Right lung (tissue), 5 donors: ENCODE data around the gene CFAP46. TPM values are rescaled to one million over a fixed set of nuclear protein-coding genes. Genes with fewer than 3 reads are reported as not detected.
A peak's percentile ranks its signal among the peaks of the same experiment; 100 is the strongest.
"Not testable (repeated sequence)": the region's sequence is repeated elsewhere in the genome, so short reads cannot be mapped to it uniquely, and the experiment has no call there.

ENCODE experiments used
- DNase-seq, 2 donors: peaks; one replicate each; pipeline ENCODE4 v3.0.0-alpha.2; 2013
- polyA plus RNA-seq, 5 donors: library from polyadenylated mRNA; unstranded; fragments of 120-200 nt; gene quantifications; one replicate each; pipeline versions ENCODE4 v1.2.1 to v1.2.3, GENCODE V29; 2013; ENCODE audit warnings: inconsistent platforms in 1 of 5, low replicate concordance in 1 of 5; ENCODE audit not compliant: insufficient read length in 5 of 5, insufficient read depth in 1 of 5

CFAP46 gene
- polyA plus RNA-seq, 5 donors, result 2.3 to 5.2 (median 3.8) TPM

DNA sequence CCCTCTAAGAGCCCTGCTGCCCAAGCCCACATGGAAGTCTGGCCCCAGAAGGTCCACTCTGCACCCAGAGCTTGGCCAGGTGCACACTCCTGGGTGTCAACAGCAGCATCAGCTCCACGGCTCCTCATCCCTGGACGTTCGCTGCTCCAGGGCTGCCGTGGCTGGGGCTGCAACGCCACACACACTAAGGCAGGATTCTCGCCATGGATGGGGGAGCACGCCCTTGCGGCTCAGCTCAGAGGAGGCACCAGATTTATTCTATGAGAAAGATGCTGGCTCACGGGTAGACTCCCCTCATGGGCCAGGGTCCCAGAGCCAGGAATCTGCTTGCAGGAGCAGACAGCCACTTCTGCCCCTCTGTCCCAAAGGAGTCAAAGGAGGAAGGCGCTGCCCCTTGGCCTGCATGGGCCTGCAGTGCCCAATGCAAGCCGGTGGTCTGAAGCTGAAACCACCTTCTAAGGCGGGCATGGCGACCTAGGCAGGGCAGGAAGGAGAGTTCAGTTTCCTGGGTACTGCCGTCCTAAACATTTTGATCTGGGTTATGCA lies 42.1 kb downstream of the CFAP46 start:
- DNase-seq, result no peak

GRCh38 chr10:132899751-132900065 lies 42.7 kb downstream of the CFAP46 start:
- no peak for DNase-seq

DNA sequence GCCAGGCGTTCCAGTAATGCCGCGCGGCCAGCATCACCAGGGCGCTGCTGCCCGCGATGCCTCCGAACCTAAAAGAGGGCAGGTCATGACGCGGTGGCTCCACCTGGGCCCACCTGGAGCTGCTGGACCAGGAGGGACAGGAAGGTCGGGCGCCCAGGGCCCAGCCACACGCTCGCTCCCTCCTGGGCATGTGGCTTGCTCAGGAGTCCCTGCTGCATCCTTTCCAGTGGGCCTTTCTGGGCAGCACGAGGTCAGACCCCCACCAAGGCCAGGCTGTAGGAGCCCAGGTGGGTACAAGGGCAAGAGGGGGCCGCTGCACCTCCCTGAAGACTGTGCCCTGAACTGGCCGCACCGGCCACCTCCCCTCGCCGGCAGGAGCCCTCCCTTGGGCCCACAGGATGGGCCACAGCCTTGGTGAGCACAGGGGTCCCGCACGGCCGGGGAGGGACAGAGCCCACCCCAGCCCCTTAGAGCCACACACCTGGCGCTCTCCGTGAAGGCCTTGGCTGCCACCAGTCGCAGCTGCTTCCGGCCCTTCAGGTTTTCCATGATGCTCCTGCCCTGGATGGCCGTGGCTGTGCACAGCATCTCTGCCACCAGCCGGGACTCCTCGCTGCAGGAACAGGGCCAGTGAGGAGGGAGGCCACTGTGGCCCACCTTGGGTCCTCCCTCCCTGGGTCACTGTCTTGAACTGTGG lies 43.2 kb downstream of the CFAP46 start:
- no peak for DNase-seq

DNA sequence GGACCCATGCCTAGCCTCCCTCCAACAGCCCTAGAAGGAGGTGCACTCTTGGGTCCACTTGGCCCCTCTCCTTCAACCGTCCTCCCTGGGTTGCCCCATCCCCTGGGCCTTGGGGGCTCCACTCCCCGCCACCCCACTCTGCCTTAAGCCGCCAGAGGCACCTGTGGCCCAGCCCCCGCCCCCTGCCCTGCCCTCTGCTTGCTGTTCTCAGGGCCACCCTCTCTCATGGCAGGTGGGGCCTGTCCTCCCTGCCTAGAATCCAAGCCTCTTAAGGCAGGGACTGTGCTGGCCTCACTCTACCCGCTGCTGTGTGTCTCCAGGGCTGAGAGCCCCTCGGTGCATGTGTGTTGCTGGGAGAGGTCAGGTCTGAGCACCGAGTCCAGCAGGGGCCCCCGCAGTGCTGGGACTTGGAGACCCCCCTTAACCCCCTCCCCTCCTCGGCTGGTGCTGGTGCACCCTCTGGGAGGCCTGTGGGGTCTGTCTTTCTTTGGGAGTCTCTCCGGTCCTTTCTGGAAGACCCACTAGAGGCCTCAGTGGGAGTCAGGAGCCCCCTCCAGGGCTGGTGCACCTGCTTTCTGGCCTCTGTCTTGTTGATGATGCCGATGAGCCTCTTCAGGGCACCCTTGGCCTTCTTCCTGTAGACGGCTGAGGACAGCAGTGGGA lies 43.8 kb downstream of the CFAP46 start:
- DNase-seq, result no peak

GRCh38 chr10:132897516-132898381 lies 44.6 kb downstream of the CFAP46 start:
- no peak for DNase-seq

- DNase-seq, result not testable (repeated sequence)
These were observed 48.6 kb downstream of the CFAP46 start for GRCh38 chr10:132893786-132894185.

DNA sequence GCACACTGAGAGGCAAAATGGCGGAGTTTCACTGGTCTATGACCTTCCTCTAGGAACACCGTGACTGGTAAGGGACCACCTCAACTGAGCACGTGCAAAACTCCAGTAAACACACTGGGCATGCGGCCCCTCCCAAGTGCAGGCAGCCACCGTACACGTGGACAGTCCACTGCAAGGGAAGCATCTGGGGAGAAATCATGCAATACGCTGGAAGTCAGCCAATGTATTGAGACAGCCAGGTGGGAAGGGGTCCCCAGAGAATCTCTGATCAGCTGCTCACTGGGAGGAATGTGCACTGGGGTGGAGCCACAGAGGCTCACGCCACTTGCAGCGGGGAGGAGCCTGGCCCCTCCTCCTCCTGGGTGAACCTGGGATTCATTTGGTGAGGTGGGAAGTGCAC lies 49.3 kb downstream of the CFAP46 start:
- no peak for DNase-seq

DNA sequence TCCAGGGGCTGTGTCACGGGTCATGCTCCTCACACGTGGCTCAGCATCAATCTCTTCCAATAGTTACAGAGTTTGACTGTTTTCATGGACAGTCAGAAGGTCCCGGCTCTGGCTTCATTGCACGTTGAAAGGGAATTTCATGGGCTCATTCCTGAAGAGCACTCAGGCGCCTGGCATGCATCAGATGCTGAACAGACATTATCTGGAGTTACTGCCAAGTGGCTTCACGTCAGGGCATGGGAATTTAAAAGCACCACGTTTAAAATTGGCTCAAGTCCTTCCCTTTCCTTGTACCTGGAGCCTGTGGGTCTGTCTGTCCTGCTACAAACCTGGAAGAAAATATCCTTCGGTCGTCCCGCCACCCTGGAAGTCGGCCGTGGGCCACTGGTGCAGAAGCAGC lies 50.4 kb downstream of the CFAP46 start:
- peak; percentile 21 for DNase-seq

DNA sequence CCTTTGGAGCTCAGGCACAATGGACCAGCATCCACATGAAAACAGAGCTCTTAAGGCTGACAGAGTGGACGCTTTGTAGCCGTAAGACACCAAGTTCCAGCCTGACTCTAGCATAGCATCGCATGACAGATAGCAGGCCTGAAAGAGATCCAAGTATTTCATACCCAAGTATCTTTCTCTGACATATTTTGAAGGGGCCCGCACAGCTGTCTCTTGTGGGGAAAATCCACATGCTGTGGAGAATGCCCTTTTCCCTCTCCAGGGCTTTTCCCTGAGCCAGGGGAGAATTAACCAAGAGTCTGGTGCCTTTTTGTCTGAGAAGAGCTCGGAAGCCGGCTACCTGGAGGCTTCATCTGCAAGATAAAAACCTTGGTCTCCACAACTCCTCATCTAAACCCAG lies 51.0 kb downstream of the CFAP46 start:
- DNase-seq, result no peak

- DNase-seq, result no peak
These were observed 52.1 kb downstream of the CFAP46 start for GRCh38 chr10:132890301-132890700.

DNA sequence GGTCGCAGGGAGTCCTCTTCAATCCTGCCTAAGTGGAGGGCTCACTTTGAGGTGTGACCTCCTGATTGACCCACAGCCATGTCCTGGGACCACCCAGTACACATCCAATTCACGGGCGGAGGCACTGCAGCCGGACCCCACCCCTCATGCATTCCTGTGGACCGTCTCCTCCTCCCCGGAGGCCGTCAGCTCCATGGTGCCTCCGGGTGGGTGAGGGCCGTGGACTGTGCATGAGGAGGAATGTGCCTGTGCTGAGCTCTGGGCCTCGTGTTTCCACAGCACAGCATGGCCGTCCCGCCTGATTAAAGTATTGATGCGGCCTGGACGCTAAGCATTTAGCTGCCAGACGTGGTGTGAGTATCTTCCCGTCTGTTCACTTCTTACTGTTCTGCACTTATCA lies 52.8 kb downstream of the CFAP46 start:
- no peak for DNase-seq

- no peak for DNase-seq
These were observed 53.4 kb downstream of the CFAP46 start for GRCh38 chr10:132888898-132889490.

GRCh38 chr10:132888446-132888845 lies 53.9 kb downstream of the CFAP46 start:
- not testable (repeated sequence) for DNase-seq

DNA sequence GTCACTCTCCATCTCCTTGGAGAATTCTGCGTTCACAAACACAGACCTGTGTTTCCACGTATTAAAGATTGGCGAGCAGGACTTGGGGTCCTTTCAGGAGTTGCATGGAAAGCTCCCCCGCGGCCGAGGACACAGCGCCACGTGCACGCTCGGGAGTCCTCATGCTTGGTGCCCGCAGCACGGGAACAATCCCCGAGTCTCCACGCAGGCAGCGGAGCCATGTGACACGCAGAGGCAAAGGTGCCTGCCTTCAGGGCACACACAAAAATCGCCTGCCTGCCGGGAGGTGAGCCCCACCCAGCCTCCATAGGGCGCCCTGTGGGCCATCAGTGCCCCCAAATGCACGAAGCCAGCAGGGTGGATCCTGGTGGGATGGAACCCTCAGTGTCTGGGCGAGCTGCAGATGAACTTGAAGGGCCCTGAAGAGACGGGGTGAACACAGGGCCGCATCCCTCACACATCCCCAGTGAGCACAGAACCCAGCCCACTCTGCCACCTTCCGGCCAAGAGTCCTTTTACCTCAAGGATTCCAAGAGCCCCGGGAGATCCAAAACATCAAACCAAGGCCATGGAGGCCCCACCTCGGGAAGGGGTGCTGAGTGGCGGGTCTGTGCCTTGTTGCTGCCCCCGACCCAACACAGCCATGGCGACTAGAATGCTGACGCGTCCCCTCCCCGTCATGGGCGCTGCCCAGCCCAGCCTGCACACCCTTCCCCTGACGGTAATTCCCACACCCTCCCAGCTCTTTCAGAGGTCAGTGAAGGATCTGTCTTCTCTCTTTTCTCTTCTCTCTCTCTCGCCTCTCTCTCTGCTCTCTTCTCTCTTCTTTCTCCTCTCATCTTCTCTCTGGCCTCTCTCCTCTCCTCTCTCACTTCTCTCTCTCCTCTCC lies 55.9 kb downstream of the CFAP46 start:
- no peak for DNase-seq

GRCh38 chr10:132885451-132886210 lies 56.7 kb downstream of the CFAP46 start:
- no peak for DNase-seq

DNA sequence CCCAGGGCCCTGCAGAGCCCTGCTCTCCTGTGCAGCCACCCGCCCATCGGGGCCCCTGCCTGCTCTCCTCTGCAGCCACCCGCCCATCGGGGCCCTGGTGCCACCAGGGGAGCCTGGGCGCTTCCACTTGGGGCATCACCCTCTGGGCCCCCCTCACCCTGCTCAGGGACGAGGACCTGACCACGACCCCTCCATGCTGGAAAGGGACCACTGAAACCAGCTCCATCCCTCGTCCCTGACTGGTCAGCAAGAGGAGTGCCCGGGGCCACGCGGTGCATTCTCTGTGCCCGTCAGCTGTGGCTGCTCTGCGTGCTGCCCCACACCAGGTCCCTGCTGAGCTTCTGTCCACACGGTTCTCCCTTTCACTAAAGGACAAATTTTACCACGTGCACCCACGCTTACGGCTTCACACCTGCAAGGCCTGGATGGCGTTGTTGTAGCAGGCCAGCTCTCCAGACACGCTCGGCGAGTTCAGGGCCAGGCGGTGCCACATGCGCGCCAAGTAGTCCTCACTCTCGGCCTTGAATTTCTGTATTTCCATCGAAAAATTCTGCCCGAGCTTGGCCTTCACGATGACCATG lies 57.6 kb downstream of the CFAP46 start:
- no peak for DNase-seq

DNA sequence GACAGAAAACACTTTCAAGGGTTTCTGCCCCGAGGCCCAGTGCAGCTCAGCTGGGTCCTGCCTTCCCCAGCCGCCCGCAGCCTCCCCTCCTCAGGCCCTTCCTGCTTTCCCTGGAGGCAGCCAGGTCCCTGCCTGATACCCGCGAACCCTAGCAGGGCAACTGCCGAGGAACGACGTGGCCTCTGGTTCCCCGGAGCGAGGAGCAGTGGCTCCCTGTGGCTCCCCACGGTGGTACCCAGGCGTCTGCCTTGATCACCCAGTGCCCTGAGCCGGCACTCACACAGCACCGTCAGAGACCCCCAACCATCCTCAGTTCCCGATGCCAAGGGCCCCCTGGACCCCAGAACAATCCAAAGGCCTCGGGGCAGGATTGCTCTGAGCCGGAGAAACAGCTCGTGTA lies 58.3 kb downstream of the CFAP46 start:
- no peak for DNase-seq

DNA sequence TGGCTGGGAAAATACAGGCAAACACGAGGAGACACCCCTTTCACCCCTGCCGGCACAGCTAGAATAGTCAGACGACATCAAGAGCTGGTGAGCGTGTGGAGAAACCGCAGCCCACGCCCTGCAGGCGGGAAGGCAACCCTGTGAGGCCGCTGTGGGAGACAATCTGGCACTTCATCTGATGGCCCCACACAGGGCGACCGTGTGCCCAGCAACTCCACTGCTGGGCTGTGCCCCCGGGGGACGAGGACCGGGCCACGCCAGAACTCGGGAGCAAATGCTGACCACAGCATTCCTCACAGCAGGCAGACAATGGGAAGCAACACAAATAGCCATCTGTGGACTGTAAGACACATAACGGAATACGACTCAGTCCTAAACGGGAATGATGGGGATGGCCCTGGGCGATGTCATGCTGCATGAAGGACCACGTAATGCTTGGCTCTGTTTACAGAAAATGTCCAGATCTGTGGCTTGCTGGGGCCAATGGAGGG lies 58.9 kb downstream of the CFAP46 start:
- DNase-seq, result no peak

DNA sequence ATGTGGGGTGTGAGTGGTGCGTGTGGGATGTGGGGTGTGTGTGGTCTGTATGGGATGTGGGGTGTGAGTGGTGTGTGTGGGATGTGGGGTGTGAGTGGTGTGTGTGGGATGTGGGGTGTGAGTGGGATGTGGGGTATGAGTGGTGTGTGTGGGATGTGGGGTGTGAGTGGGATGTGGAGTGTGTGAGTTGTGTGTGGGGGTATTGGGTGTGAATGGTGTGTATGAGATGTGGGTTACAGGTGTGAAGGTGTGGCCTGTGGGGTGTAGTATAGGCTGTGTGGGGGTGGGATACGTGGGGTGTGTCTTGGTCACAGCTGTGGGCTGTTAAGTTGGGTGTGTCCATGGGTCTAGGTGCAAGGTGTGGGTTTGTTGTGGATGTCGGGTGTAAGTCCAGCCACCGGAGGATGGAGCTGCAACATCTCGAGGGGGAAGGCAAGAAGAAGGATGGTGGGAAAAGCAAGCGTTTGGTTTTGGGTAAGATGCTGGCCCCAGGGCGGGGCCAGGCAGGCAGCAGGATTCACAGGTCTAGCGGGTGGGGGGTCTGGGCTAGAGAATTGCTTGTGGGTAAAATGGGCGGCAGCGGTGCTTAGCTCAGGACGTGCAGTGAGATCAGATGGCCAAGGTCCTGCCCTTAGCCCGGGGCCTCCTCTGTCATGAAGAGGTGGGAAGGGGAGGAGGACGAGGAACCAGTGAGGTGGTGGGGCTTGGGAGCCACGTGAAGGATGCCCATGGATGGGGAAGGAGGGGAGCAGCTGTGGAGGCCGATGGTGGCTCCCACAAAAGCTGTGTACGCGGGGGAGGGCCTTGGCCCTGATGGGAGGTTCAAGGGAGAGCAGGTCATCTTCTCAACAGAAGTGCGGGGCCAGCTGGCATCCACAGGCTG lies 60.1 kb downstream of the CFAP46 start:
- no peak for DNase-seq
